GM04503 (cell line): ENCODE results near the gene GRIN1.
"Not testable (repeated sequence)": the region's sequence is repeated elsewhere in the genome, so short reads cannot be mapped to it uniquely, and the experiment has no call there.

Experiments used
- DNase-seq: peaks from one replicate; pipeline ENCODE4 v3.0.0-alpha.2; 2012; ENCODE audit warnings: low read depth

The GRIN1 gene

GRCh38 chr9:137128862-137129455, 10.0 kb upstream of the GRIN1 start:
- no peak for DNase-seq

GRCh38 chr9:137129456-137130175, 9.3 kb upstream of the GRIN1 start:
- DNase-seq = peak; percentile 60

GRCh38 chr9:137130176-137130755, 8.7 kb upstream of the GRIN1 start:
- no peak for DNase-seq

- no peak for DNase-seq
Observed at GRCh38 chr9:137134191-137134590, 4.8 kb upstream of the GRIN1 start.

GRCh38 chr9:137135154-137135553, 3.8 kb upstream of the GRIN1 start:
- not testable (repeated sequence) for DNase-seq

- DNase-seq = no peak
Observed at GRCh38 chr9:137136261-137136880, 2.6 kb upstream of the GRIN1 start.

GRCh38 chr9:137136881-137137607, 1.9 kb upstream of the GRIN1 start:
- no peak for DNase-seq

GRCh38 chr9:137138058-137138721, 764 bp upstream of the GRIN1 start:
- DNase-seq = no peak

GRCh38 chr9:137139468-137140150, 655 bp downstream of the GRIN1 start:
- DNase-seq = no peak

- no peak for DNase-seq
Observed at GRCh38 chr9:137140151-137141012, 1.4 kb downstream of the GRIN1 start.

GRCh38 chr9:137141050-137141810, 2.3 kb downstream of the GRIN1 start:
- DNase-seq = no peak

GRCh38 chr9:137141976-137142936, 3.3 kb downstream of the GRIN1 start:
- DNase-seq = no peak

GRCh38 chr9:137143459-137143858, 4.5 kb downstream of the GRIN1 start:
- no peak for DNase-seq

GRCh38 chr9:137145731-137146526, 7.0 kb downstream of the GRIN1 start:
- DNase-seq = no peak

- no peak for DNase-seq
Observed at GRCh38 chr9:137146527-137146918, 7.6 kb downstream of the GRIN1 start.

- no peak for DNase-seq
Observed at GRCh38 chr9:137147091-137147792, 8.3 kb downstream of the GRIN1 start.

- no peak for DNase-seq
Observed at GRCh38 chr9:137147793-137148160, 8.8 kb downstream of the GRIN1 start.
